ENCODE data around the gene B3GALT6. TPM values are rescaled to one million over a fixed set of nuclear protein-coding genes. Genes with fewer than 3 reads are reported as not detected.

Gene B3GALT6
- polyA plus RNA-seq, 1 donor = 19.0 TPM

DNA sequence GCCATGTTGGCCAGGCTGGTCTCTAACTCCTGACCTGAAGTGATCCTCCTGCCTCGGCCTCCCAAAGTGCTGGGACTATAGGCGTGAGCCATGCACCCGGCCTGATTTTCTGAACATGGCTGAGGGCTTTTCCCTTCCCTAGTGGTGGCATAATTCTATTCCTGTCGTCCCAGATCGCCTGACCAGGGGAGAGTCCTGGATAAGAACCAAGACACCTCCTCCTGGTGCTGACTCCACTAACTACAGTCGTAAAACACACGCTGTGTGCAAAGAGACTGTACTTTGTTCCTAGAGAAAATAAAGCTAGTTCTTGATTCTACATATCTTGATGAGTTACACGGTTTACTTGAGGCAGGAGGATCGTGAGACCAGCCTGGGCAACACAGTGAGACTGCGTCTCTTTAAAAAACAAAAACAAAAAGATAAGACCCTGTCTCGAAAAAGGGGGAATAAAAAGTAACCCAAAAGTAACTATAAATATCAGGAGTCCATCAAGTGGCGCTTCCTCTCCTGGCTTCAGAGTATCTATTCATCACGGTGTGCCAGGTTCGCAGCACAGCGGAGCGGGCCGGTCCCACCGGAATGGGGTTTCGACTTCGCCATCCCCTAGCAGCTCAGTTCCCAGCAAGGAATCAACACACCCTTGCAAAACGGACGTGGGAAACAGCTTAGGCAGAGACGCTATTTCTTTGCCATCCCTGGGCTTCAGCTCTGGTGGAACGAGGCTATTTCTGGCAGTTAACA, 1.2 kb upstream of the B3GALT6 start:
- DNase-seq = no peak

DNA sequence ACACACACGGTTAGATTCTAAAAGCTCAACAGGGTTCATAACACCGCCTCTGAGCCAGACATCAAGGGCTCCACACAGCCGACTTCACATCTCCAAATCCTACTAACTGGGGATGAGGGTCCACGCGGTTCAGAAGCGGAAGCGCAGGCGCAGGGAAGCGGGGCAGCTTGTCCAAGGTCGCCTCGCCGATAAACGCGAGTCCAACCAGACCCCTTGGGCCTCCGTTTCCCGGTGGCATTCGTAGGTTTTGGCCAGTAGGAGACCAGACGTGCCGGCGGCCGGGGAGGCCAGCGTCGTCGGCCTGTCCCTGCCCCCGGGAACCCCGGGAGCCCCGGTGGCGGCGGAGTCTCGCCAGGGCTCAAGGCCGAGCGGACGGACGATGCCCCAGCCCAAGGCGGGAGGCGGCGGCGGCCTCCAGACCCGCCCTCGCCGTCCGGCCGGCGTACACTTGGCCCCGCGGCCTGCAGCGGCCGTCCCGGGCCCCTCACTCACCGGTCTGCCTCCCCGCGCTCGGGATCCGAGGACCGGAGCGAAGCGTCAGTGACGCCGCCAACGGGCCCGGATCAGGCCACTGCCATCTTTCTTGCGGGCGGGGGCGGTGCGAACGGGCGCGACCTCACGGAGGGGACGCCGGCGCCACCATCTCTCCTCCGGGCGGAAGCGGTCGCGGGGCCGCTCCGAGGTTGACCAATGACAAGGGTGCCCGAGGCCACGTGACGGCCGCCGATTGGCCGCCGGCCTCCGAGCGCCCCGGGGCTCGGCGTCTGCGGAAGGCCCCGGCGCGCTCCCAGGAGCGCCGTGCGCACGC, 433 bp upstream of the B3GALT6 start, which contains the start of gene SDF4:
SDF4 (minus strand) TSS at position 602 of the 808 bp plus-strand sequence. CDS start 3,229 bp downstream, outside the sequence.
- DNase-seq = peak; percentile 96

- DNase-seq = no peak
Measured at GRCh38 chr1:1232796-1233566, 944 bp downstream of the B3GALT6 start.

DNA sequence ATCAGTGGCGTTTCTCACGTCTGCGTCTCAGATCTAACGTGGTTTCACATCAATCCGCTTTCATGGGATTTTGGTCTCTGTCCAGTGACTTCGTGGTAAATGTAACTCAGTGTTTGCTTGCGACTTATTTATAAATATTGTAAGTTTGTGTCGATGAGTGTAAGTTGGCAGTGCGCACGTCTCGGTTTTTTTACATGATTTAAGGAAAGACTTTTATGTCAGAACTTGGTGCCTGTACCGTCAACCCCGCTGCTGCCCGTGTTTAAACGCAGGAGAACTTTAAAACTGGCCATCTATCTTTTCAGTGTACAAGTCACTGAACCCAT, 1.5 kb downstream of the B3GALT6 start:
- DNase-seq = no peak

DNA sequence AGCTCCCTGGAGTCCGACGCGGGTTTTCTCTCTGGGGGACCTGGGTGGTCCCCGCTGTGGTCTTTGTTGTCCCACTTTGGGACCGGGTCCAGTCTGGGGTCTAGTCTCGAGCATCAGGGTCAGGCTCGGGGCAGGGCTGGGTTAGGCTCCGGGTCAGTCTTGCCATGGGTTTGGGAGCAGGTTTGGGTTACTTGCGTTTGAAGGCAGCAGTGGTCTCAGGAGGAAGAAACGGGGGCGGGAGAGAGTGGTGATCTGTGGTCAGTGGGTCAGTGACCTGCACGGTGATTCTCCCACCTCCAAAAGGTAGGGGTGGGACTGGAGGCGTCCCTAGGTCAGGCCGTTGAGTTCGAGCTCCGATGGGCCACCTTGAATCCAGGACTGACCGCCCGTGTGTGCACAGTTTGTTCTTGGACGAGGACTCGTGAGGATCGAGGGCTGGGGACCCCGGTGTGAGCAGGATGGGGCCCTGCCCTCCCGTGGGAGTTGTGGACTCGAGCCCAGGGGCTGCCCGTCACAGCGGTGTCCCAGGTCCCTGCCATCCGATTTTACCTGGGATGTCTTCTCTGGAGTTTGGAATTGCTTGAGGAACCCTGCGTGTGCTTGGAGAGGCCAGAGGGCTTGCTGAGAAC, 2.3 kb downstream of the B3GALT6 start:
- no peak for DNase-seq

GRCh38 chr1:1235016-1235744, 3.1 kb downstream of the B3GALT6 start:
- DNase-seq = no peak

DNA sequence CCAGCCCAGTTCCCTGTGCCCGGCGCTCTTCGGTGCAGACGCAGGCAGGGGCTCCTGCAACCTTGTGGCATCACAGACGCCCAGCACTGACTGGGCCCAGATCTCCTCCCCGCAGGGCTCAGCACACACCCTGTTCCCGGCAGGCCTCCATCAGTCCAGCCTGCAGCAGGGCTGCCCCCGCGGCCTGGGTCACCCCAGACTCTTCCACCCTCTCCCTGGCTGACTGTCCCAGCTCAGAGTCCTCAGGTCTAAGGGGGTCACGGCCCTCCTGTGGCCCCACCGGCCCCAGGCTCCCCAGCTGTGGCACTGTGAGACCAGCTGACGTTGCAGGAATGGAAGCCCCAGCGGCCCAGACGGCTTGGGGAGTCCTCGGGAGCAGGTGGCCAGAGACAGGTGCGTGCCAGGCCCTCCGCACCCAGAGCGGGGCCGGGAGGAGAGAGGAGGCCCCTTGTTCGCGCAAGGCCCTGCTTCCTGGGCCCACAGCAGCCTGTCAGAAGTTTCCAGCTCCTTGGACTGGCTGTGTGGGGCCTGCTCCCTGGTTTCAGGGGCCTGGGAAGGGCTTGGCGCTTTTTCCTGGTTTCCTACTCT, 4.2 kb downstream of the B3GALT6 start:
- DNase-seq = no peak

GRCh38 chr1:1236945-1237873, 5.2 kb downstream of the B3GALT6 start:
- no peak for DNase-seq

- no peak for DNase-seq
Measured at GRCh38 chr1:1237874-1238701, 6.1 kb downstream of the B3GALT6 start.

DNA sequence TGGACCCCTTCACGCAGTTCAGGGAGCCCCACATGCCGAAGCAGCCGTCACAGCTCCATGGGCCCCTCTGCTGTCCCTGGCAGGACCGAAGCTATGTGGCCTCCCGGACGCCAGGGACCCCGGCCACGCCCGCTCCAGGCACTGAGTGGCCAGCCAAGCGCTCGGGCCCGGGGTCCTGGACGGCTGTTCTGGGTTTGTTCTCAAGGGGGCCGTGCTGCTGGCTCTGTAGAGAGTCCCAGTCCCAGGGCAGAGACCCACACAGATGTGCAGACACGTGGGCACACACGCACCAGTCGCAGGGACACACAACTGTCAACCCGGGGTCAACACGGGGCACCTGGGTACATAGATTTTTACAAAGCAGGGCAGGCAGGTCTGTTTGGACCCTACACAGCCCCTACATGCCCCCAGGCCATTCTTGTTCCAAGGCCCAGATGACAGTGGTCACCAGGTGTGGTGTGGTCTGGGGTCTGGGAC, 6.7 kb downstream of the B3GALT6 start:
- no peak for DNase-seq

- DNase-seq = no peak
Measured at GRCh38 chr1:1239227-1239613, 7.2 kb downstream of the B3GALT6 start.

DNA sequence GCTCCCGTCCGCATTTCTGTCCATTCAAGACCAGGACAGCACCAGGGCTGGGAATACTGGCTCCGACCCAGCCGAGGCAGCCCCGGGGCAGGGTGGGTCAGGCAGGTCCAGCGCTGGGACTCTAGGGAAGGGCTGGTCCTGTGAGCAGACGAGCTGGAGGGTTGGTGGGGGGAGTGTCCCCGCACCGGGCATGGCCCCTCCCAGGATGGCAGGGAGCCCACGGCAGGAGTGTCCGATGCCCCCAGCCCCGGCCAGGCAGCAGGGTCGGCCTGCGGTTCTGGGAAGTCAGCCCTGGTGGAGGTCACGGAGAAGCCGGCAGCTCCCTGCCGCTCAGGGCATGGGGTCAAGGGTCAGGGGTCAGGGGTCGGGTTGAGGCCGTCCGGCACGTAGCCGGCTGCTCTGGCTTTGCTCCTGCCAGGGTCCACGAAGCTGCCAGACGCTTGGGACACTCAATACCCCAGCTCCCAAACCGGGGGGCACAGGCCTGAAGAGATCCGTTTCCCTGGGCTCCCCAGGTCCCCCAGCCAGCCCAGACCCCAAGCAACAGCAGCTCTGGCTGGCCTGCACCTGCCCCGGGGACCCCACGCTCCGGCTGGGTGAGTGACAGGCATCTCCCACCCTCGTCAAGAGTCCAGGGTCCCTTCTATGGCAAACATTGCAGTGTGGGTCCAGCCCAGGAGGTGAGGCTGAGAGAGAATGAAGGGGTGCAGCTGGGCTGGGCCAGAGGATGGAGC, 7.7 kb downstream of the B3GALT6 start:
- DNase-seq = no peak

DNA sequence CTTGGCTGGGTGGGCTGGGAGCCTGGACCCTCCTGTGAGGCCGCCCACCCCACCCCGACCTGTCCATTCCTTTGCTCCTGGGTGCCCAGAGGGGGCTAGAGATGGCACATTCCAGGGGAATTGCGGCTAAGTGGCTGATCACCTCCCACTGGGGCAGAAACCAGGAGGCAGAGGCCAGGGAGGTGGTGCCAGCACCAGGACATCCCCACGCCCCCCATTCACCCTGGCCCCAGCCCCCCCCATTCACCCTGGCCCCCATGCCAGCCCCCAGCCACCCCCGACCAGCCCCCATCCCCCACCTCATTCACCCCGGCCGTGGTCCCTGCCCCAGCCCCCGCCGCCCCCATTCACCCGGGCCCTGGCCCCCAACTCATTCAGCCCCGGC, 8.3 kb downstream of the B3GALT6 start:
- no peak for DNase-seq

DNA sequence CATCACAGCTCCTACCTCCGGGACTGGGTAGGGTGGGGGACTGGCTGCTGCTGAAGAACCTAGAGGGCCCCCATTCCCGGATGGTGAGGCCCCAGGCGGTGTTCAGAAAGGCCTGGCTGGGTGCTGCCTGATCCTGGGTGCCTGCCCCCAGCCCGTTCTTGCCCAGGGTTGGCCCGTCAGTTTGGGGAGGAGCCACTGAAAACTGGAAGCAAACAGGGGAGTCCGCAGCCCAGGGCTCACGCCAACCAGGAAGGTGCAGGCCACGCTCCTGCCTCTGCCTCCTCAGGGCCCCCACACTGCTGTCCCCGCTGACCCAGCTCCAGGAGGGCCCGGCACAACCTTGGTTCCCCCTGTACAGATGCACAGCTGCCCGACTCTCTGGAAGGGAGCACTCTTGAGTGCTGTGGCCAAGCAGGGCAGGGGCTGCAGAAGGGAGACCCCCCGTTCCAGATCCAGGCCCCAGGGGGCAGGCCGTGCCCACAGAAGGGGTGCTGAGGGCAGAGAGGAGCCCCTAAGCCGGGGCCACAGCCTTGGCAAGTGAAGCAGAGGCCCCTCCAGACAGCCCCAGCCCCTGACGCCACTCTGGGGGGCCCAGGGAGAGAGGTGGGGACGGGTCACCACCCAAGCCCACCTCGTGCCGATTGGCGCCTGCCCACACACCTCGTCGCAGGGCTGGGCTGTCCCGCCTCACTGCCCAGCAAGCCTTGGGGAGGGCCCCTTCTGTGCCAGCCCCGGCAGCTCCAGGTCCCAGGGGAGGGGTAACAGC, 9.0 kb downstream of the B3GALT6 start:
- DNase-seq = no peak

DNA sequence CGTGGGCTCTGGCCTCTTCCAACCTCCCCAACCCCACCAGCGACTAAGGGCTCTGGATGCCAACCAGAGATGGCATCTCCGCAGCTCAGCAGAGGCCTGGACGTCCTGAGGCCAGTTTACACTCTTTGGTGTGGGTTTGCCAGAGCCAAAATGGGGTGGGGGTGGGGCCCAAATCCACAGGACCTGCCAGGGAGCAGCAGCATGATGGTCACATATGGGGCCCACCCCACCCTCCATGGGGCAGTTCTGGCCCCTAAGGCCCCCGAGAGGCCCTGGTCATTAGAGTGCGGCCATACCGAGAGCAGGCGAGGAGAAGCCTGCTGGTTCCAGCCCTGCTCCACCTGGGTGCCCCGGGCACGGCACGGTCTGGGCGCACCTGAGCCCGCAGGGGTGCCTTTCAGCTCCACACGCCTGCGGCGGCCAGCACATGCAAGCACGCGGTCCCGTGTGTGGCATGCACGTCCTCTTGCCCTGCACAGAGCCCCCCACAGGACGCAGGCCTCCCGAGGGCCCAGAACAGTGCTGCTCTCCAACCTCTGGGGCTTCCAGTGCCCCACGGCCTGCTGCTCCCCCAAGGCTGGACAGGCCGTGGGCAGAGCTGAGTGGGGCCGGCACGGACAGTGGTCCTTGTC, 9.7 kb downstream of the B3GALT6 start:
- DNase-seq = no peak

DNA sequence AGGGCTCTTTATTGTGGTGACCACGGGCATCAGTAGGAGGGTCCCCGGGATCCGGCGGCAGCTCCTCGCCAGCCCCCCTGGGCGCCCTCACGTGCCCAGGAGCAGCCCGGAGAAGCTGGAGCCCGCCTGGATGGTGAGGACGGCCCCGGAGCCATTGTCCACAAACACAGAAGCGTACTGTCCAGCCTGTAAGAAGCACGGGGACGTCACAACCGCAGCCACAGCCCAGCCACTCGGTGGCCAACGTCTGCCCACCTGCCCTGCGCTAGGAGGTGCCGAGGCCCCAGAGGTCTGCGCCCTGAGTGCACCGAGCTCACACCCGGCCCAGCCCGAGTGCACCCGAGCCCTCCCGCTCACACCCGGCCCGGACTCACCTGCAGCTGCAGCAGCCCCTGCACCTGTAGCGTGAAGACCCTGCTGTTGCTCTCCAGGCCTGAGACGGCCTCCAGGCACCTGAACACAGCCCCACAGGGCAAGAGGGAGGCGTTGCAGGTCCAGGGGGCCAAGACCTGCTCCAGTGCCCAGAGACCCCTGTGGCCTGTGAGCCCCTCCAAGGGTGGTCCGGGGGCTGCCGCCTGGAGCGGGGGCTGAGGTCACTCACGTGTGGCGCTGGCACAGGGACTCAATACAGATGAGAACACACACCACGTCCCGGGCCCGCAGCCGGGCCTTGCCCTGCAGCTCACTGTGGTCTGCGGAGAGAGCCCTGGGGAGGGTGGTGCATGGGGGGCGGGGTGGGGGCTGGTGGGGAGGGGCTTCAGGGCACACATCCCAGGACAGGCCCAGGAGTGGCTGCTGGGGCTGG, 10.6 kb downstream of the B3GALT6 start:
- DNase-seq = no peak
